Muscle layer of duodenum (tissue), 2 donors: ENCODE results near the gene ESYT2.
A peak's percentile ranks its signal among the peaks of the same experiment; 100 is the strongest.
"Not testable (repeated sequence)": the region's sequence is repeated elsewhere in the genome, so short reads cannot be mapped to it uniquely, and the experiment has no call there.

Experiments used
- H3K27ac ChIP-seq: one replicate; pipeline ENCODE4 v1.7.0; 2013; ENCODE audit warnings: mild to moderate bottlenecking, low read length
- H3K27me3 ChIP-seq: one replicate; pipeline ENCODE4 v1.7.0; 2013; ENCODE audit warnings: low read depth, mild to moderate bottlenecking, control low read depth, low read length
- H3K36me3 ChIP-seq, 2 donors: one replicate each; pipeline ENCODE4 v1.7.0; 2013; ENCODE audit warnings: low read length in 2 of 2, control low read depth in 1 of 2, mild to moderate bottlenecking in 1 of 2; ENCODE audit not compliant: insufficient read depth in 2 of 2, control insufficient read depth in 1 of 2
- H3K4me1 ChIP-seq, 2 donors: one replicate each; pipeline ENCODE4 v1.7.0; 2013; ENCODE audit warnings: low read length in 2 of 2, mild to moderate bottlenecking in 2 of 2, control low read depth in 1 of 2, moderate library complexity in 1 of 2; ENCODE audit not compliant: insufficient read depth in 2 of 2, control insufficient read depth in 1 of 2
- H3K4me3 ChIP-seq, 2 donors: one replicate each; pipeline ENCODE4 v1.7.0; 2013; ENCODE audit warnings: low read length in 2 of 2, low read depth in 1 of 2, mild to moderate bottlenecking in 1 of 2
- H3K9me3 ChIP-seq, 2 donors: one replicate each; pipeline ENCODE4 v1.7.0; 2013; ENCODE audit warnings: low read length in 2 of 2, control low read depth in 1 of 2, mild to moderate bottlenecking in 1 of 2; ENCODE audit not compliant: control insufficient read depth in 1 of 2
- donor health status: healthy.

ESYT2 gene

GRCh38 chr7:158850545-158851102, 21.3 kb upstream of the ESYT2 start:
- H3K27ac ChIP-seq, result no peak overlapping the region
- H3K27me3 ChIP-seq, result no peaks in the 10 kb centered on the region
- no peaks in the 10 kb centered on the region for H3K36me3 ChIP-seq
- H3K4me3 ChIP-seq, result no peak overlapping the region
- H3K9me3 ChIP-seq, result no peaks in the 10 kb centered on the region
- peaks cover 0 to 12% of the 10 kb centered on the region in 2 donors for H3K4me1 ChIP-seq

GRCh38 chr7:158849768-158850544, 20.6 kb upstream of the ESYT2 start:
- no peaks in the 10 kb centered on the region for H3K9me3 ChIP-seq
- peaks cover 0 to 9% of the 10 kb centered on the region in 2 donors for H3K4me1 ChIP-seq
- H3K36me3 ChIP-seq, result no peaks in the 10 kb centered on the region
- no peak overlapping the region for H3K4me3 ChIP-seq
- no peak overlapping the region for H3K27ac ChIP-seq
- no peaks in the 10 kb centered on the region for H3K27me3 ChIP-seq

GRCh38 chr7:158849442-158849767, 20.1 kb upstream of the ESYT2 start:
- no peaks in the 10 kb centered on the region for H3K36me3 ChIP-seq
- peaks cover 0 to 9% of the 10 kb centered on the region in 2 donors for H3K4me1 ChIP-seq
- no peak overlapping the region for H3K27ac ChIP-seq
- no peak overlapping the region for H3K4me3 ChIP-seq
- no peaks in the 10 kb centered on the region for H3K27me3 ChIP-seq
- H3K9me3 ChIP-seq, result no peaks in the 10 kb centered on the region

GRCh38 chr7:158847451-158847866, 18.1 kb upstream of the ESYT2 start:
- H3K27ac ChIP-seq, result no peak overlapping the region
- H3K4me3 ChIP-seq, result peak overlapping the region; percentile 31 to 52
- H3K4me1 ChIP-seq, result peaks cover 0 to 9% of the 10 kb centered on the region in 2 donors
- H3K9me3 ChIP-seq, result no peaks in the 10 kb centered on the region
- H3K36me3 ChIP-seq, result no peaks in the 10 kb centered on the region
- no peaks in the 10 kb centered on the region for H3K27me3 ChIP-seq

GRCh38 chr7:158846304-158846703, 17.0 kb upstream of the ESYT2 start:
- peaks cover 0 to 9% of the 10 kb centered on the region in 2 donors for H3K4me1 ChIP-seq
- H3K9me3 ChIP-seq, result no peaks in the 10 kb centered on the region
- no peak overlapping the region for H3K27ac ChIP-seq

GRCh38 chr7:158843771-158844170, 14.5 kb upstream of the ESYT2 start:
- H3K27me3 ChIP-seq, result no peaks in the 10 kb centered on the region
- no peaks in the 10 kb centered on the region for H3K9me3 ChIP-seq
- H3K27ac ChIP-seq, result no peak overlapping the region
- H3K36me3 ChIP-seq, result no peaks in the 10 kb centered on the region
- H3K4me3 ChIP-seq, result no peak overlapping the region
- peaks cover 0 to 6% of the 10 kb centered on the region in 2 donors for H3K4me1 ChIP-seq

More at GRCh38 chr7:158846304-158846703, 17.0 kb upstream of the ESYT2 start:
- Histone ChIP-seq H3K36me3 (no peaks in the 10 kb centered on the region), H3K27me3 (no peaks in the 10 kb centered on the region), H3K4me3 (no peak overlapping the region)

- H3K4me3 ChIP-seq, result no peak overlapping the region
Measured at GRCh38 chr7:158842486-158842885, 13.2 kb upstream of the ESYT2 start.

GRCh38 chr7:158840604-158841003, 11.3 kb upstream of the ESYT2 start:
- Histone ChIP-seq H3K4me1 (no peaks in the 10 kb centered on the region), H3K9me3 (no peaks in the 10 kb centered on the region), H3K27me3 (no peaks in the 10 kb centered on the region), H3K27ac (no peak overlapping the region), H3K4me3 (no peak overlapping the region), H3K36me3 (no peaks in the 10 kb centered on the region)

More at GRCh38 chr7:158842486-158842885, 13.2 kb upstream of the ESYT2 start:
- Histone ChIP-seq H3K36me3 (no peaks in the 10 kb centered on the region), H3K9me3 (no peaks in the 10 kb centered on the region), H3K27me3 (no peaks in the 10 kb centered on the region), H3K4me1 (peaks cover 0 to 3% of the 10 kb centered on the region in 2 donors), H3K27ac (no peak overlapping the region)

GRCh38 chr7:158839177-158839576, 9.9 kb upstream of the ESYT2 start:
- H3K36me3 ChIP-seq, H3K9me3 ChIP-seq, H3K27ac ChIP-seq, H3K4me1 ChIP-seq, H3K4me3 ChIP-seq, H3K27me3 ChIP-seq: not testable (repeated sequence)

GRCh38 chr7:158837790-158838637, 8.7 kb upstream of the ESYT2 start:
- no peaks in the 10 kb centered on the region for H3K9me3 ChIP-seq
- H3K4me1 ChIP-seq, result no peaks in the 10 kb centered on the region
- no peak overlapping the region for H3K27ac ChIP-seq
- no peaks in the 10 kb centered on the region for H3K36me3 ChIP-seq
- no peaks in the 10 kb centered on the region for H3K27me3 ChIP-seq
- H3K4me3 ChIP-seq, result no peak overlapping the region

GRCh38 chr7:158836692-158837091, 7.4 kb upstream of the ESYT2 start:
- Histone ChIP-seq H3K27me3 (no peaks in the 10 kb centered on the region), H3K27ac (no peak overlapping the region), H3K4me1 (no peaks in the 10 kb centered on the region), H3K9me3 (no peaks in the 10 kb centered on the region), H3K36me3 (no peaks in the 10 kb centered on the region), H3K4me3 (no peak overlapping the region)
